Renal cortex interstitium (tissue), 11 donors: ENCODE measurements around the gene MRGPRG. TPM values are rescaled to one million over a fixed set of nuclear protein-coding genes. Genes with fewer than 3 reads are reported as not detected.
A peak's percentile ranks its signal among the peaks of the same experiment; 100 is the strongest.

Experiments
- DNase-seq, 11 donors: peaks; one replicate each; pipeline ENCODE4 v3.0.0-alpha.2; 2013; ENCODE audit warnings: low read depth in 9 of 11, low spot score in 4 of 11; ENCODE audit errors: extremely low read depth in 1 of 11
- polyA plus RNA-seq, 3 donors: library from polyadenylated mRNA; unstranded; fragments of 120-200 nt; gene quantifications; one replicate each; pipeline ENCODE4 v1.2.1, GENCODE V29; 2013; ENCODE audit not compliant: insufficient read length in 3 of 3

Gene MRGPRG
- polyA plus RNA-seq, 3 donors = not detected

- no peak for DNase-seq
Measured at GRCh38 chr11:3215346-3216026, 3.1 kb downstream of the MRGPRG start.

DNA sequence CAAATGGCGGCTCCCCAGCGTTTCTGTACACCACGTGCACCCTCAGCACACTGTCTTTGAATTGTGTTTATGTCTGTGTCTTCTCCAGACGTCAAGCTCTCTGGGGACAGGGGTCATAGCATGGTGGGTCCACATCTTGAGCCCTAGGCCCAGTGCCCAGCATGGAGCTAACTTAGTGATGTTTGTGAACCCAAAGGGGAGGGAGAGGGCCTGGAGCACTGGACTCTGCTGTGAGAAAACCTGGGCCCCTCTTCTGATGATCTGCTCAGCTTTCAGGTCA is 4.3 kb downstream of the MRGPRG start:
- DNase-seq = no peak

DNA sequence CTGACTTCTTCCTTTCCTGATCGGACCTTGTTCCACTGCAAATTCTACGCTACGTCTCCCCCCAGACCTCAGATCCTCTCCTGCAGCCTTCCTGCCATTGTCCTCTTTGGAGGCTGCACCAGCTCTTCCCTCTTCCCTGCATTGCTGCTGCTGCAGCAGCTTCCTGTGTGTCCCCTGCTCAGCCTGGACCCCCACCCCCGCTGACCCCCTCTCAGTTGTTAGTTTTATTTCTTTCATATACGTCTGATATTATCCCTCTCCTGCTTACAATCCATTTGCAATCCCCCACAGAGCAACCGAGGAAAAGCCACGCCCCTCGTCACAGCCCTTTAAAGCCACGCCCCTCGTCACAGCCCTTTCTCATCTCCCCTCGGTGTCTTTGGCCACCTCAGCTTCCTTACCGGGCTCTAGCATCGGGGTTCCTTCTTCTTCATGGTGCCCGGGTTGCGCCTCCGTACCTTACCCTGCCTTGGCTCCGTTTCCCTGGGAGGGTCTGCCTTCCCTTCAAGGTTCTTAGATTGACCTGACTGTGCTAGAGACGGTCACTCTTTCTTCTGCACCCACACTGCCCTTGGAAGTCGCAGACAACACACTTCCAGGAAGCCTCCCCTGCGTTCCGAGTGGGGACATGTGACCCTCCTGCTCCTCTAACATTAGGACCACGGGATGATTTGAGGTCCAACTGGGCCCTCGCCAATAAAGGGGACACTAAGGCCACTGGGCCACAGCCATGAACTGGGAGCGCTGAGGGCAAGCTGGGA is 4.8 kb downstream of the MRGPRG start:
- no peak for DNase-seq

- DNase-seq = no peak
Measured at GRCh38 chr11:3208272-3208671, 10.3 kb downstream of the MRGPRG start.

- no peak for DNase-seq
Measured at GRCh38 chr11:3207526-3208189, 11.0 kb downstream of the MRGPRG start.

- DNase-seq = no peak
Measured at GRCh38 chr11:3206922-3207204, 11.8 kb downstream of the MRGPRG start.

DNA sequence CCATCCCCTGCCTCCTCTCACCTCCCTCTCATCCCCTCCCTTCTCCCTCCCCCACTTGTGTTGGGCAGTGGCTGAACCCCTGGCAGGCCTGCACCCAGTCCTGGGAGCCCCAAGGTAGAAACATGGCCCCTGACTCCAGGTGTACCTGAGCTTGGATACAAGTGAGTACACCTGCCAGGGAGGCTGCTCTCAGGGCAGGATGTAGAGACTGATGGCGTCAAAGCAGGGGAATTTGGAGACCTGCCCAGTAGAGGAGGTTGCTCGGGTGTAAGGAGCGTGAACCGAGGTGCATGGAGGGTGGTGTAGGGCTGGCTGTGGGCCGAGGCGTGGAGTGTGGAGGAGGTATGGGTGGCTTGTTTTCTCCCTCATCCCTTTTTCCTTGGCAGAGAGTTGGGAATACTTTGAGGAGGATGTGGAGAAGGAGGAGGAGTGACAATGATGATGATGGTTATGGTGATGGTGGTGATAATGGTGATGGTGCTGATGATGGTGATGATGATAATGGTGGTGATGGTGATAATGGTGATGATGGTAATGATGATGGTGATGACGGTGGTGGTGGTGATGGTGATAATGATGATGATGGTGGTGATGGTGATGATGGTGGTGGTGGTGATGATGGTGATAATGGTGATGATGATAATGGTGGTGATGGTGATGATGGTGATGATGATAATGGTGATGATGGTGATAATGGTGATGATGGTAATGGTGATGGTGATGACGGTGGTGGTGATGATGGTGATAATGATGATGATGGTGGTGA is 12.3 kb downstream of the MRGPRG start:
- no peak for DNase-seq

- no peak for DNase-seq
Measured at GRCh38 chr11:3205261-3206155, 13.1 kb downstream of the MRGPRG start.

- DNase-seq = no peak
Measured at GRCh38 chr11:3204141-3205015, 14.2 kb downstream of the MRGPRG start.

DNA sequence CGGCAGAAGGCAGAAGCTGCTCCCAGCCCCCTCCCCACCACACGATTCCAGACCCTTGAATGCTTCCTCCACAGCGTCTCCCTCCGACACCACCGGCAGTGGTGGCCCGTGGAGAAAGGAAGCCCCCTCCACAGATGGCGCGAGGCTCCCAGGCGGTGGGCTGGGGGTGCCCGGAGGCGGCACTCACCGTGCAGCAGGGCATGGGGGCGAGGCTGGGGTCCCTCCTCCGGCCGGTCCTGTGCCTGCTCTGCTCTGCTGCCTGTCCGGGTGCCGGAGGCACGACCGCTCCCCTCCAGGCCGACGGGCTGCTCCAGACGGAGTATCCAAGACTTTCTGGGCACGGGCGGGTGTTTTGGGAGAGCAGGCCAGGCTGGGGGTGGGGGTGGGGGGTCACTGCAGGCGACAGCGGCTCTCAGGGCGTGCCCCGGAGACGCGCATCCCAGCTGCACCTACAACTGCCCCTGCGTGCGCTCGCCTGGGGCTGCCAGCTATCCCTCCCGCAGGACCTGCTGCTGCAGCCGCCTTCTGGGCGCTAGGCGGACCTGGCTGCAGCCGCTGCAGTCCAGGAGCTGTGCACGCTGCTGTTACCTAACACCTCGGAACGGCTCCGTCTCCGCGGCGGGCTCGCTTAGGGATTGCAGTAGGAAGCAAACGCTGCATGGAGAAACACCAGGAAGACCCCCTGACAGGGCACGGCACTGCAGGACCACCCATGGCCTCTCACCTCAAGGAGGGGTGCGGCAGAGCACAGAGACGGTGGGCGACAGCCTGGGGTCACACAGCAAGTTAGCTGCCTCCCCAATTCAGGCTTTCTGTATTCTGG is 15.2 kb downstream of the MRGPRG start:
- DNase-seq = peak in 2 of 11 donors; percentile 12 to 27

DNA sequence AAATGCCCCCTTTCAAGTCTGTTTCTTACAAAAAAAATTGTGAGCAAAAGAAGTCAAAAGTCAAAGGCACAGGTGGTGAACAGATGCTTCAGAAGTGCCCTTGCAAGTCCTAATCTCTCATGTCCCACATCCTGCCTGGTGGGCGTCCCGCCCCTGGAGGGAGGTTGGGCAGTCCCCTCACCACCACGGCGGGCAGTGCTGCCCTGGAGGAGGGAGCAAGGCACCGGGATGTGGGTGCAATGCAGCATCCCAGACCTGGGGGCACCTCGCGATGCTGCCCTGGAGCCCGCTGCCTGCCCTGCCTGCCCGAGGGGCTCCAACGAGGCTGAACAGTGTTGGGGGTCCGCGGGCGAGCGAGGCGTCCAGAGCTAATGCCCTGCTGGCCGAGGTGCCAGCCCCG is 15.9 kb downstream of the MRGPRG start:
- DNase-seq = no peak

GRCh38 chr11:3202305-3202704 is 16.3 kb downstream of the MRGPRG start:
- DNase-seq = no peak

DNA sequence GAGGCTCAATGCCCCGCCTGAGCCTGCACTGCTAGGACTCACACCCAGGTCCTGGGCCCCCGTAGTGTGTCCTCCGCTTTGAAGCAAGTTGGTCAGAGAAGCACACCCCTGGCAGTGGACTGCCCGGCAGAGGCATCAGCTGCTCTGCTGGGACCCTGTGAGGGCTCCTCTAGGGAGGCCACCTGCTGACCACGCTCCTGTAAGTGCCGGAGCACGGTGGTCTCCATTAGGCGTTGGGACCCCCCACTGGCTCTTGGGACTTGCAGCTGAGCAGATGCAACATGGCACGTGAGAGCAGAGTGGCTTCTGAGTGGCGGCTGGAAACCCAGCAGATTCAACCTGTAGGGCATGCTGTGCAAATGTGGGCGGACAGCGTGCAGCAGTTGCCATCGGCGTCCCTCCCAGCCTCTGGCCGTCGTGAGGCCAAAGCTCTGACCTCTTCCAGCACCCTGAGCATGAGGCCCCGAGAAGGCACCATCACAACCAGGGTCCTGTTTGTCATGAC is 16.9 kb downstream of the MRGPRG start:
- DNase-seq = no peak

DNA sequence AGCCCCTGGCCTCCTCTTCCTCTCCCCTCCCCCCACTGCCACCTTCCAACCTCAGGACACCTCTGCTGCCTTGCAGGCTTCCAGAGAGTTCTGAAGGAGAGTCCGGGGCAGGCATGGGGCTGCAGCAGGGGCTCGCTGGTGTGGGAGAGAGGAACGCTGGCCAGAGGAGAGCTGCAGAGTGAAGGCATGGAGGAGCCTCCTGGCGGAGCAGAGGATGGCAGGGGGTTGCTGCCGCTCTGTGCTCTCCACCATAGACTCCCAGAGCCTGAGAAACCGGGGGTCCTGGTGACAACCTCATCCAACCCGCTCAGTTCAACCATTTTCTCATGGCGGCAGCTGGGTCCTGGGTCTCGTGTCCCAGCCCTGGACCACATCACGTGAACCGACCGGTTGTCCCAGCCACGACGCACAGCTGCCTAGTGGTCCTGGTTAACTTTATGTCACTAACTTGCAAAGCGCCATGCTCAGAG is 17.5 kb downstream of the MRGPRG start:
- DNase-seq = no peak

- no peak for DNase-seq
Measured at GRCh38 chr11:3200388-3201111, 18.1 kb downstream of the MRGPRG start.

DNA sequence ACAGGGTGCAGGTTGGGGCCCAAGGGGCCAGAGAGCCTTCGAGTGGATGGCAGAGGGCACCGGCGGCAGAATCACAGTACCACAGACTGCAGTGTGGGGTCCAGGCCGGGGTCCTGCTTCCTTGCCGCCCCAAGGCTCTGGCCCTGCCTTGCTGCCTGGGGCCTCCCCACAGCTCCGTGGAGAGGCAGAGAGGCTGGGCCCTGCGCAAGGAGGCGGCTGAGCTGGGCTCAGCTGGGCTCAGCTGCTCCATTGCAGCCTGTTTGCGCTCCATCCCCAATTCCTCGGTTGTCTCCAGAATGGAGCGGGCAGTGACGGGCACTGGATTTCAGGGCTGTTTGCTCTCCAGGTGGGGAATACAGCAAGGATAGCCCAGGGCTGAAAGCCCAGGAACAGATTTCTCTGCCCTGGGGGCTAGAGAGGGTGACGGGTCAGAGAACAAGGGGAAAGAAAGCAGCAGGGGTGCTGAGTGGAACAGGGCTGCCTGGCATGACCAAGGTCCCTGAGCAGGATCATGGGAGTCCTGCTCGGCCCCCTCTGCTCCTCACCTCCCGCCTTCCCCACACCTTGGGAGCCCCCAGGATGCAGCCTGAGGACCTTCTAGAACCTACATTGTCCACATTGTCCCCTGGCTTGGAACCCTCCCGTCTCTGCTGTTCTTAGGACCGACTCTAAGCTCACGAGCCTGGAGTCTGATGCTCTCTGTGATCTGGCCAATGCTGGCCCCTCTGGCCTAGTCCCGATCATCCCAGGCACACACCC is 18.9 kb downstream of the MRGPRG start:
- no peak for DNase-seq
